Ishikawa (cell line): ENCODE data around the gene UBAC2.

Source experiments
- NFIC ChIP-seq: IDR thresholded peaks from 2 replicates; pipeline ENCODE4 v1.6.1; 2012
- TF ChIP-seq, protein P1 (sequence below): IDR thresholded peaks from 2 replicates; pipeline ENCODE4 v1.6.1; 2012

DNA sequence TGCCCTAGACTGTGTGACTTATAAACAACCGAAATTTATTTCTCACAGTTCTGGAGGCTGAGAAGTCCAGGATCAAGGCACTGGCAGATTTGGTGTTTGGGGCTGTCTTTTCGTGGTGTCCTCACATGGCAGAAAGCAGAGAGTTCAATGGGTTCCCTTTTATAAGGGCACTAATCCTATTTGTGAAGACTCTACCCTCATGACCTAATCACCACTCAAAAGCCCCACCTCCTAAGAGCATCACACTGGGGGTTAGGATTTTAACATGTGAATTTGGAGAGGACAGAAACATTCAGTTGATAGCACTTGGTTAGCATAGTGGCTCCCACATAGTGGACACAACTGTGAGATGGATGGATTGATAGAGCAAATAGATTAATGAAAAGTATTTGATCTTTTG, 79.0 kb downstream of the UBAC2 start:
- TF ChIP-seq, protein P1, sequence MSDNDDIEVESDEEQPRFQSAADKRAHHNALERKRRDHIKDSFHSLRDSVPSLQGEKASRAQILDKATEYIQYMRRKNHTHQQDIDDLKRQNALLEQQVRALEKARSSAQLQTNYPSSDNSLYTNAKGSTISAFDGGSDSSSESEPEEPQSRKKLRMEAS: no peak
- TF ChIP-seq NFIC: no peak
